NB4 (cell line): ENCODE results near the gene FASTK.
A peak's percentile ranks its signal among the peaks of the same experiment; 100 is the strongest.

Experiments used
- DNase-seq: peaks from one replicate; pipeline ENCODE4 v3.0.0; 2010; ENCODE audit warnings: low read depth
- H3K4me3 ChIP-seq: one replicate; pipeline ENCODE4 v1.5.1; 2011; ENCODE audit warnings: mild to moderate bottlenecking, low read depth, low read length, moderate library complexity
- CTCF ChIP-seq: IDR thresholded peaks from one replicate; pipeline ENCODE4 v1.5.1; 2012; ENCODE audit warnings: low read depth, low read length
- MAX ChIP-seq: IDR thresholded peaks from 2 replicates; pipeline ENCODE4 v1.6.1; 2011; ENCODE audit warnings: low read depth, low read length
- MYC ChIP-seq: IDR thresholded peaks from 2 replicates; pipeline ENCODE4 v1.6.1; 2011; ENCODE audit warnings: low read depth, low read length
- POLR2A ChIP-seq: IDR thresholded peaks from 2 replicates; pipeline ENCODE4 v1.6.1; 2011; ENCODE audit warnings: mild to moderate bottlenecking; ENCODE audit not compliant: insufficient read length; ENCODE audit errors: extremely low read depth

Gene FASTK

DNA sequence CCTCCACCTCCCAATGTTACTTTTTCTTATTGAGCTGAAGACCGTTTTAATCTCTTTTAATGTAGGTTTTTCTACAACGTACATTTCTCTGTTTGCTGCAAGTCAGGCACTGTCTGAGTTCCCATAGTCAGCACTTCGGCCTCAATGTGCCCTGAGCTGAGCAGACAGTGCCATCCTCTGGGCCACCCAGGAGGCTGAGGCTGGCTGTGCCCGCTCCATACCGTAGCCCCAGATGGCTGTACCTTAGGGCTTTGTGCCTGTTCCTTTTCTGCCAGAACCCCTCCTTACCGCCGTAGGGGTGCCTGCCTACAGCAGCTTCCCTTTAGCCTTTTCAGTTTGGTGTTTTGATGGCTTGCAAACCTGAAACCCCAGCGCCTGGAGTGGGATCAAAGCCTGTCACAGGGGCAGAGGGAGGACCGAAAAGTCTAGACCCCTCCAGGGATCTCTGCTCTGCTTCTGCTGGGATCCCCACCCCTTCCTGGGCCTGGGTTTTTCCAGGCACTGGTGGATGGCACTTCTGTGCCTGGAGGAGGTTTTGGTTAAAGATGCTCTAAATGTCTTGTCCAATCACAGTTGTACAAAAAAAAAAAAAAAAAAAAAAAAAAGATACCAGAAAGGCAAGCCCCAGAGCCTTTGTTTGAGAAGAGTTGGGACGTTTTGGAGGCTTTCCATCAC, 14.7 kb upstream of the FASTK start:
- no peak for DNase-seq
- no peak overlapping the region for H3K4me3 ChIP-seq
- no peak for TF ChIP-seq POLR2A
- TF ChIP-seq MAX, result no peak
- no peak for TF ChIP-seq MYC
- no peak for TF ChIP-seq CTCF

- H3K4me3 ChIP-seq, result no peak overlapping the region
- no peak for DNase-seq
- TF ChIP-seq CTCF (no peak), MAX (no peak), POLR2A (no peak), MYC (no peak)
Measured at GRCh38 chr7:151094675-151095074, 14.1 kb upstream of the FASTK start.

- no peak for TF ChIP-seq POLR2A
- TF ChIP-seq MAX, result no peak
- TF ChIP-seq MYC, result no peak
- no peak for TF ChIP-seq CTCF
- DNase-seq, result no peak
- no peak overlapping the region for H3K4me3 ChIP-seq
Measured at GRCh38 chr7:151093748-151094147, 13.1 kb upstream of the FASTK start.

DNA sequence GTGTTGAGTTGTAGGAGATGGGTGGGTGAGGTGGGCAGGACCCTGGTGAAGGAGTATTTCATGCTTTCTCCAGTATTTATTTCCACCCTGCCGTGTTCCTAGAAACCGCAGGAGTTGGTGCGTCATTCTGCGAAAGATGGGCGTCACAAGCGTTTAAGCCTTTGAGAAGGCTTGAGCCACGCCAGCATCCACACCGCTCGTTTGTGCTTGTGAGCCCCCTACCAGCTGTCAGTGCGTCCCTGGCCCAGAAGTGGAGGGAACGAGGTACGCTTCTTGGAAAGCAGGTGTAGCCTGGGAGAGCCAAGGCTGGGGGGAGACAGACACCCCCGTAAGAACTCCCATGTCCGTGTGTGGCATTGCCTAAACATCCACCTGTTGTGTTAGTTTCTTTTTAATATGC, 11.4 kb upstream of the FASTK start:
- TF ChIP-seq POLR2A (no peak), MAX (no peak), CTCF (no peak), MYC (no peak)

GRCh38 chr7:151091431-151091830, 10.8 kb upstream of the FASTK start:
- TF ChIP-seq CTCF (peak; percentile 85), POLR2A (no peak), MAX (no peak), MYC (no peak)
- no peak overlapping the region for H3K4me3 ChIP-seq
- DNase-seq, result peak; percentile 58

More for the DNA sequence above, 11.4 kb upstream of the FASTK start:
- H3K4me3 ChIP-seq, result no peak overlapping the region
- no peak for DNase-seq

DNA sequence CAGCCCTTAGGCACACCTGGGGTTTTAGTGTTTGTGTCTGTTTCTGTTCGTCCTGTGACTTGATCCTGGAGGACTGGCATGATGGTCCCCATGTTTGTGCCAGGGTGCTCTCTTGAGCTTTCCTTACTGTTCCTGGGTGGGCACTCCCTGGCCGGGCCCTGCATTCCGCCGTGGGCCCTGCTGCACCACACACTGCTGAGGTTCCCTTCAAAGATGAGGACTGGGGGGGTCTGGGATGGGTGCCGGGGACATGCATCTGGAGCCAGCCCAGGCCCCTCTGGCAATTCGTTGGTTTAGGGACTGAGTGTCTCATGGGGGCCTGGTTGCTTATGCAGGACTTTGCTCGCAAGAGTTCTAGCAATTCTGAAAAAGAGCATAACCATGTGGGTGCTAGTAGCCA, 10.4 kb upstream of the FASTK start:
- DNase-seq, result no peak
- H3K4me3 ChIP-seq, result no peak overlapping the region
- TF ChIP-seq MYC, result no peak
- TF ChIP-seq POLR2A, result no peak
- TF ChIP-seq MAX, result no peak
- no peak for TF ChIP-seq CTCF
